ENCODE data around the gene SIGLEC12. TPM values are rescaled to one million over a fixed set of nuclear protein-coding genes. Genes with fewer than 3 reads are reported as not detected.

The SIGLEC12 gene
- total RNA-seq, 1 donor from 2014 or later = not detected

GRCh38 chr19:51491586-51491985 lies 10.0 kb downstream of the SIGLEC12 start:
- H3K4me2 ChIP-seq = no peak overlapping the region
- no peaks in the 10 kb centered on the region for H4K20me1 ChIP-seq (ENCODE audit: low read depth)
- DNase-seq (ENCODE audit: low spot score) = no peak
- H3K27me3 ChIP-seq = no peaks in the 10 kb centered on the region
- no peak overlapping the region for H3K4me3 ChIP-seq
- no peak overlapping the region for H3K27ac ChIP-seq
- no peaks in the 10 kb centered on the region for H3K9me3 ChIP-seq (ENCODE audit: low read depth)
- no peaks in the 10 kb centered on the region for H3F3A ChIP-seq (ENCODE audit: low read depth)
- no peak overlapping the region for H3K9ac ChIP-seq
- no peak for TF ChIP-seq CTCF (IDR thresholded peaks at IDR 0.05)
- no peak for TF ChIP-seq EZH2 (IDR thresholded peaks at IDR 0.05)
- TF ChIP-seq EZH2phosphoT487 (IDR thresholded peaks at IDR 0.05) = no peak
- H2AFZ ChIP-seq (replicated peaks) = no peak overlapping the region
- peaks cover 6% of the 10 kb centered on the region for H3K27me3 Mint-ChIP-seq (ENCODE audit: insufficient read depth, low read depth)
- H3K27ac Mint-ChIP-seq = no peak overlapping the region
- no peaks in the 10 kb centered on the region for H3K4me1 ChIP-seq
- no peaks in the 10 kb centered on the region for H3K4me1 Mint-ChIP-seq
- no peaks in the 10 kb centered on the region for H3K9me3 Mint-ChIP-seq
- no peaks in the 10 kb centered on the region for H3K36me3 Mint-ChIP-seq
- H3K4me3 Mint-ChIP-seq = no peak overlapping the region
- H3K79me2 ChIP-seq (ENCODE audit: low read depth) = no peaks in the 10 kb centered on the region
- no peaks in the 10 kb centered on the region for H3K36me3 ChIP-seq

- Histone ChIP-seq H3K4me1 (no peaks in the 10 kb centered on the region), H3K9ac (no peak overlapping the region), H3K79me2 (ENCODE audit: low read depth) (no peaks in the 10 kb centered on the region), H3F3A (ENCODE audit: low read depth) (no peaks in the 10 kb centered on the region), H3K27me3 (no peaks in the 10 kb centered on the region), H3K4me3 (no peak overlapping the region), H3K36me3 (no peaks in the 10 kb centered on the region), H4K20me1 (ENCODE audit: low read depth) (no peaks in the 10 kb centered on the region), H2AFZ (replicated peaks) (no peak overlapping the region), H3K27ac (no peak overlapping the region), H3K4me2 (no peak overlapping the region), H3K9me3 (ENCODE audit: low read depth) (no peaks in the 10 kb centered on the region)
- H3K9me3 Mint-ChIP-seq = no peaks in the 10 kb centered on the region
- no peak for TF ChIP-seq EZH2 (IDR thresholded peaks at IDR 0.05)
- TF ChIP-seq EZH2phosphoT487 (IDR thresholded peaks at IDR 0.05) = no peak
- no peak for TF ChIP-seq CTCF (IDR thresholded peaks at IDR 0.05)
- H3K4me3 Mint-ChIP-seq = no peak overlapping the region
- H3K27ac Mint-ChIP-seq = no peak overlapping the region
- peaks cover 2% of the 10 kb centered on the region for H3K27me3 Mint-ChIP-seq (ENCODE audit: insufficient read depth, low read depth)
- H3K36me3 Mint-ChIP-seq = no peaks in the 10 kb centered on the region
- no peak for DNase-seq (ENCODE audit: low spot score)
- H3K4me1 Mint-ChIP-seq = no peaks in the 10 kb centered on the region
Measured at GRCh38 chr19:51490676-51491075, 10.9 kb downstream of the SIGLEC12 start.

GRCh38 chr19:51489113-51489512 lies 12.5 kb downstream of the SIGLEC12 start:
- H3K79me2 ChIP-seq (ENCODE audit: low read depth) = no peaks in the 10 kb centered on the region
- Mint-ChIP-seq H3K9me3 (no peaks in the 10 kb centered on the region), H3K4me1 (no peaks in the 10 kb centered on the region), H3K36me3 (no peaks in the 10 kb centered on the region), H3K27ac (no peak overlapping the region), H3K4me3 (no peak overlapping the region), H3K27me3 (ENCODE audit: insufficient read depth, low read depth) (peaks cover 2% of the 10 kb centered on the region)
- H3F3A ChIP-seq (ENCODE audit: low read depth) = no peaks in the 10 kb centered on the region
- TF ChIP-seq EZH2 (IDR thresholded peaks at IDR 0.05) = no peak
- TF ChIP-seq EZH2phosphoT487 (IDR thresholded peaks at IDR 0.05) = no peak
- no peak overlapping the region for H3K27ac ChIP-seq
- H4K20me1 ChIP-seq (ENCODE audit: low read depth) = no peaks in the 10 kb centered on the region
- H2AFZ ChIP-seq (replicated peaks) = no peak overlapping the region
- H3K4me2 ChIP-seq = no peak overlapping the region
- H3K4me3 ChIP-seq = no peak overlapping the region
- H3K27me3 ChIP-seq = no peaks in the 10 kb centered on the region
- no peak for DNase-seq (ENCODE audit: low spot score)
- H3K9ac ChIP-seq = no peak overlapping the region
- no peaks in the 10 kb centered on the region for H3K9me3 ChIP-seq (ENCODE audit: low read depth)
- no peaks in the 10 kb centered on the region for H3K36me3 ChIP-seq
- H3K4me1 ChIP-seq = no peaks in the 10 kb centered on the region

GRCh38 chr19:51488491-51488890 lies 13.1 kb downstream of the SIGLEC12 start:
- no peak overlapping the region for H2AFZ ChIP-seq (replicated peaks)
- H3K27ac Mint-ChIP-seq = no peak overlapping the region
- H3K4me1 ChIP-seq = no peaks in the 10 kb centered on the region
- H3F3A ChIP-seq (ENCODE audit: low read depth) = no peaks in the 10 kb centered on the region
- H3K79me2 ChIP-seq (ENCODE audit: low read depth) = no peaks in the 10 kb centered on the region
- DNase-seq (ENCODE audit: low spot score) = no peak
- H3K4me2 ChIP-seq = no peak overlapping the region
- H3K27me3 ChIP-seq = no peaks in the 10 kb centered on the region
- H3K9me3 ChIP-seq (ENCODE audit: low read depth) = no peaks in the 10 kb centered on the region
- no peaks in the 10 kb centered on the region for H3K36me3 Mint-ChIP-seq
- no peaks in the 10 kb centered on the region for H3K36me3 ChIP-seq
- H4K20me1 ChIP-seq (ENCODE audit: low read depth) = no peaks in the 10 kb centered on the region
- peaks cover 3% of the 10 kb centered on the region for H3K27me3 Mint-ChIP-seq (ENCODE audit: insufficient read depth, low read depth)
- no peak overlapping the region for H3K4me3 Mint-ChIP-seq
- no peak overlapping the region for H3K27ac ChIP-seq
- no peaks in the 10 kb centered on the region for H3K4me1 Mint-ChIP-seq
- H3K9ac ChIP-seq = no peak overlapping the region
- no peak overlapping the region for H3K4me3 ChIP-seq
- no peak for TF ChIP-seq EZH2phosphoT487 (IDR thresholded peaks at IDR 0.05)
- no peak for TF ChIP-seq EZH2 (IDR thresholded peaks at IDR 0.05)
- H3K9me3 Mint-ChIP-seq = no peaks in the 10 kb centered on the region
